GM21390 (cell line): ENCODE data around the gene PHF14.

Experiments used
- ATAC-seq: cut with Tn5 transposase; IDR thresholded peaks from one replicate; pipeline ENCODE4 v1.9.1; 2021; ENCODE audit not compliant: unreplicated experiment

Gene PHF14

DNA sequence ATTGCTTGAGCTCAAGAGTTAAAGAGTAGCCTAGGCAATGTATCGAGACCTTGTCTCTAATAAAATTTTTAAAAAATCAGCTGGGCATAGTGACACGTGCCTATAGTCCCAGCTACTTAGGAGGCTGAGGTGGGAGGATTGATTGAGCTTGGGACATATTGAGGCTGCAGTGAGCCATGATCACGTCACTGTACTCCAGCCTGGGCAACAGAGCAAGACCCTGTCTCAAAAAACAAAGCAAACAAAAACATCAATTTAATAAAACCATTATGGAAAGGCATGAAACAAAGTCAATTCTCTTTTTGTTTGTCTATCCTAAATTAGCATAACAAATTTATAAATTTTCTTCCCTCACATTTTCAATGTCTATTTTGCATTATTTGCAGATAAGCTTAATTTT is 108.4 kb downstream of the PHF14 start:
- no peak for ATAC-seq

DNA sequence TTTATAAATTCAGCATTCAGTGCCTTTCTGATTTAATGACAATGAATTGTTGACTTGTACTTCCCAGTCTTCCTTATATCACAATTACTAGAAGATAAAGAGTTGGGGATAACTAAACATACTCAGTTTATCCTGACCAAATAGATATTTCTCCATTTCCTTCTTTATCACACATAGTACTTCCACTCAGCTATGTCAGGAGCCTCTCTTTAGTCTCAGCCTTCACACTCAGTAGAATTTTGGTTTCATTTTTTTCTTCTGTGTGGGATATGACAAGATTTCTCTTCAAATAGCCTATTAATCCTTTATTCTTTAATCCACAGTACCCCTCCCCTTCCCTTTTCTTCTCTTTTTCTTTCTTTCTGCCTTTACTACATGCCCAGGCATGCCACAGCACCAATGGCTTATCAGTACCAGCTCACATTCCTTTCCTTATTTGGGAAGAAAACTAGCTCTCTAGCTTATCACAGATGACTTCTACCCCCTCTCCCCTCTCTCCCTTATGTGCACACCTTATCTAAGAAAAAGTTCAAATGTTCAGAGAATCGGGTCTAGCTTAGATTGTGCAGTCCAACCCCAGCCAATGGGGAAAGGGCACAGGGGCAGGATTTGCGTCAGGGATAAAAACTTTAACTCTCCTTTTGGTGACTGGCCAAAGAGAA is 109.0 kb downstream of the PHF14 start:
- ATAC-seq: no peak

DNA sequence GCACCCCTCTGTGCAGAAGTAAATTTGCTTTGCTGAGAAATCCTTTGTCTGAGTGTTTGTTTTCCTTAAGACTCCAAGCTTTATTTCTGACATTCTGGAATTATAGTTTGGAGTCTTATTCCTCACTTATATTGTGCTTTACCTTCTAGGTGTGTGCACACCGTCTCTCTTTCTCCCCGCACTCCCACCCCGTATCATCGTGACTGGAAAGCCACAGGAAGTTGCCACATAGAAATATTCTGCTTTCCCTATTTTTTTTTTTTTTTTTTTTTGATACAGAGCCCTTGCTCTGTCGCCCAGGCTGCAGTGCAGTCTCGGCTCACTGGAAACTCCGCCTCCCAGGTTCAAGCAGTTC is 109.5 kb downstream of the PHF14 start:
- no peak for ATAC-seq

- ATAC-seq: no peak
These were observed 130.9 kb downstream of the PHF14 start for GRCh38 chr7:11104578-11104977.

- ATAC-seq: no peak
These were observed 136.0 kb downstream of the PHF14 start for GRCh38 chr7:11109659-11110058.

DNA sequence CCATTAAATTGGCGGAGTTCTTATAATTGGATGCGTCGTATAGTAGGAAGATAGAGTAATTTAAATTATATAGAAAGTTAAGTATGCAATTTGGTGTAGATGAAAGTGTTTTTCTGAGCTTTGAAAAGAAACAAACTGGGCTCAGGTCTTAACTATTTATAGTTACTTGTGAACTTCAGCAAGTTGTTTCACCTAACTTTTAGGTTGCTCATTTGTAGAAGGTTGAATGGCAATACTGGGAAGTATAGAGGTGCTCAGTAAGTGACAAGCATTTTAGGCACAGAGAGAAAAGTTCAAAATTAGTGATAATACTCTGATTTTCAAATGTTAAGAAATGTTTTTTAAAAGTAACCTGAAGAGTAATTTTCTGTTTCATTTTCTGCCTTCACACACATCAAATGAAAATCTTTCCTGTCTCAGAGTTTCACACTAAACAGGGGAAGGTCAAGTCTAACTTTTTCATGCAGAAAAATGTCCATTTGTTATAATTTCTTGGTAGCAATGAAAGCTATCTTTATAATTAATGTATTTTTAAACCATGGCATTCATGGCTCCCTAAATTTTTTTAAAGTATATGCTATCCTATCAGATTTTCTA is 146.5 kb downstream of the PHF14 start:
- peak; percentile 82 for ATAC-seq

GRCh38 chr7:11120675-11121220 is 147.1 kb downstream of the PHF14 start:
- ATAC-seq: peak; percentile 31

- ATAC-seq: no peak
These were observed 151.3 kb downstream of the PHF14 start for GRCh38 chr7:11124856-11125559.

- no peak for ATAC-seq
These were observed 153.6 kb downstream of the PHF14 start for GRCh38 chr7:11127114-11127785.

GRCh38 chr7:11127988-11128387 is 154.3 kb downstream of the PHF14 start:
- no peak for ATAC-seq

DNA sequence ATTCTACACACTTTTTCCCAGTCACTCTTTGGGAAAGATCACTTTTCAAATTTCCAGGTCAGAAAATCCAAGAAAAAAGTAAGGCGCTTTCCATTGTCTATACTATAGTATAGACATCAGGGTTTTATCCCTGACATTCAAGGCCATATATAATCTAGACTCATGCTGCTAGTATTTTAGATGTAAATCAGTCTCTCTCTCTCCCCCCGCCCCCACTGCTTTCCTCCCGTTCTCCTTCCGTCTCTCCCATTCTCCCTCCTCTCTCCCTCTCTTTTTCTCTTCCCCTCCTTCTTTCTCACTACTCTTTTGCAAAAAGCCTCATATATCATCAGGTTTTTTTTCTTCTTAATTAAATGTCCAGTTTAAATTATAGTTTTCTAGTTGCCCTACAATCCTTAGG is 154.8 kb downstream of the PHF14 start:
- no peak for ATAC-seq

DNA sequence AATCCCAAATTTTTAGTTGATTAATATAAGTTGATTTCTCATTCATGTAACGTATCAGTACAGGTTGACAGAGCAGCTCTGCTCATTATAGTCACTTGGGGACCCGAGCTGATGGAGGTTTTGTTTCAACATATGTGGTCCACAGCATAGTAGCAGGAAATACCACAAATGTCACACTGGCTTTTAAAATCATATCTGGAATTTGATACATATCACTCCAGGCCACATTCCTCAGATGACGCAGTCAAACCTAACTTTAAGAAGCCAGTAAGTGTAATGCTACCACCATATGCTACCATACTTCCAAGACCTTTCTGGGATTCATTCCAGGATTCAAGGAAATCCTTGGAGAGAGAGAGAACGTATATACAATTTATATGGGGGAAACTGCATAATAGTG is 156.3 kb downstream of the PHF14 start:
- no peak for ATAC-seq

GRCh38 chr7:11130601-11131000 is 156.9 kb downstream of the PHF14 start:
- no peak for ATAC-seq

- no peak for ATAC-seq
These were observed 159.8 kb downstream of the PHF14 start for GRCh38 chr7:11133436-11133959.

GRCh38 chr7:11135573-11135972 is 161.9 kb downstream of the PHF14 start:
- no peak for ATAC-seq

DNA sequence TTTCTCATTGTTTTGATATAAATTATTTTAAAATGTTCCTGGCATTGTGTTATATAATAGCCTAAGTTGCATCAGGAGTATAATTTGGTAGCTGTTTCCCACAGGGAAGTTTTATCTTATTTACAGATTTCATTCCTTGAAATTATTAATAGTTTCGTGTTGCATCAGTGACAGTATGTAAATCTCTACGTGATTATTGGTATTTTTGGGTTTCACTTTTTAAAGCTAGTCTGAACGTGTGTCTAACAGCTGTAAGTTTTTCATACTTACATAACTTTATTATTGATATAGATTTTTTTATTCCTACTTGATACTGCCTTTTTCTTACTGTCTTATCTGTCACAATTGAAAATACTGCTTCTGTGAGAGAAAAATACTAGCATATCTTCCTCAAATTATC is 167.9 kb downstream of the PHF14 start:
- no peak for ATAC-seq

GRCh38 chr7:11153694-11154093 is 180.0 kb downstream of the PHF14 start:
- ATAC-seq: no peak

GRCh38 chr7:11155883-11156282 is 182.2 kb downstream of the PHF14 start:
- ATAC-seq: no peak

DNA sequence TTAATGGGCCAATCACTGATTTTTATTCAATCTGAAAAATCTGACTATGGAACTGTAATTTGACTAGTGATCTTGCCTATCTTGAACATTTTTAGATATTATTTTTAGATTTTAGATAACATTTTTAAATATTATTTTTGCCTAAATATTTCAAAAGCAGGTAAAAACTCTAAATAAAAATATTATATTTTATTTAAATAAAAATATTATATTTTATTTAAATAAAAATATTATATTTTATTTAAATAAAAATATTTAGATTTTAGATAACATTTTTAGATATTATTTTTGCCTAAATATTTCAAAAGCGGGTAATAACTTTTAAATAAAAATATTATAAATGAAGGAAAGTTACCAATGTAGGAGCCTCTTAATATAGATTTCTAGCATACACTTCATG is 187.8 kb downstream of the PHF14 start:
- no peak for ATAC-seq

DNA sequence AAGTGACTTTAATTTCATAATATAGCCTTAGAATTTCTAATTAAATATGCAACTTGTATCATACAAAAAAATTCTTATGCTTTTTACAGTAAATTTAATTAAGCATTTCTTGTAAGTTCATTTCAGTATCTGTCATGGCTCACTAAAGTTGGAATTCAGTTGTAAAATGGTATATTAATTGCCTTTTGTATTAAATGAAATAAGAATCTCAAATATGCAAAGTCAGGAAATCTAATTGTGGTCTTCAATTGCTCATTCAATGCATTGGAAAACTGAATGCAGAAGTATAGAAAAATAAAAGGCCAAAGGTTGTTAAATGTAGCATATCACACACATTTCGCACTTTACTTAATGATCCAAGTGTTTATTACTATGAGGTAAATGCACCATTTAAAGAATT is 189.5 kb downstream of the PHF14 start:
- ATAC-seq: no peak

DNA sequence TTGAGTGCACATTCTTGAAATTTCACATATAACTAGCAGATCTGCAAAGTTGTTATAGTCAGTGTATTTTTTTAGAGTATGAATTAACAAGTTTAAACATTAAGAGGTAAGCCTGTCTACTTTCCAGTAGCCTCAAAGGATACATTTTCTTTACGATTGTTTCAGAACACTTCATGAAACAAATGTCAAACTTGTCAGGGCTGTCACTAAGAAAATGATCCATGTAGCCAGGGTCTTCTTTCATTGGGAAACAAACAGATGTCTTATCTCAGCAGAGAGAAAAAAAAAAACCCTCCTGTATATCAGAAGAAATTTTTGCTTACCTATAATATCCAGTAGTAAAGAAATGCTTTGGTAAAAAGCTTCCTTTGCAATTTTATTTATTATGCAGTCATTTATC is 192.4 kb downstream of the PHF14 start:
- no peak for ATAC-seq
